H9 (cell line): ENCODE results near the gene ACADSB. TPM values are rescaled to one million over a fixed set of nuclear protein-coding genes. Genes with fewer than 3 reads are reported as not detected.

ENCODE experiments used
- DNase-seq: peaks from one replicate; pipeline ENCODE4 v3.0.0-alpha.2; 2017
- H2AFZ ChIP-seq: one replicate; pipeline ENCODE4 v1.6.1; 2013; ENCODE audit warnings: mild to moderate bottlenecking, low read length, control low read depth, moderate library complexity
- H2AK5ac ChIP-seq: 2 replicates; pipeline ENCODE4 v1.6.1; 2013; ENCODE audit warnings: low read length, control low read depth, mixed read lengths; ENCODE audit not compliant: insufficient read length
- H2BK120ac ChIP-seq: one replicate; pipeline ENCODE4 v1.6.1; 2013; ENCODE audit warnings: low read depth, mild to moderate bottlenecking, low read length, control low read depth, inconsistent platforms; ENCODE audit not compliant: poor library complexity, severe bottlenecking
- H2BK12ac ChIP-seq: 2 replicates; pipeline ENCODE4 v1.6.1; 2013; ENCODE audit warnings: low read length, control low read depth, mixed read lengths, low read depth; ENCODE audit not compliant: insufficient read length
- H2BK15ac ChIP-seq: 2 replicates; pipeline ENCODE4 v1.6.1; 2013; ENCODE audit warnings: low read depth, low read length, control low read depth
- H2BK20ac ChIP-seq: one replicate; pipeline ENCODE4 v1.6.1; 2013; ENCODE audit warnings: low read depth, mild to moderate bottlenecking, low read length, control low read depth, inconsistent platforms; ENCODE audit not compliant: poor library complexity, severe bottlenecking
- H2BK5ac ChIP-seq: 2 replicates; pipeline ENCODE4 v1.6.1; 2013; ENCODE audit warnings: low read length, control low read depth, mixed read lengths; ENCODE audit not compliant: insufficient read length
- H3K14ac ChIP-seq: 2 replicates; pipeline ENCODE4 v1.6.1; 2013; ENCODE audit warnings: low read length, control low read depth; ENCODE audit not compliant: insufficient read depth
- H3K18ac ChIP-seq: 2 replicates; pipeline ENCODE4 v1.6.1; 2013; ENCODE audit warnings: low read depth, mild to moderate bottlenecking, mixed read lengths, low read length, control low read depth; ENCODE audit not compliant: insufficient read length
- H3K23ac ChIP-seq: 2 replicates; pipeline ENCODE4 v1.6.1; 2013; ENCODE audit warnings: low read length, control low read depth, mixed read lengths, low read depth; ENCODE audit not compliant: insufficient read length
- H3K23me2 ChIP-seq: 2 replicates; pipeline ENCODE4 v1.6.1; 2013; ENCODE audit warnings: low read depth, mild to moderate bottlenecking, mixed read lengths, low read length, control low read depth; ENCODE audit not compliant: insufficient read length, poor library complexity, severe bottlenecking
- H3K27ac ChIP-seq: 2 replicates; pipeline ENCODE4 v1.5.1; 2013; ENCODE audit warnings: low read length, control low read depth, mixed read lengths, low read depth; ENCODE audit not compliant: insufficient read length
- H3K27me3 ChIP-seq: 2 replicates; pipeline ENCODE4 v1.6.1; 2013; ENCODE audit warnings: low read length, control low read depth, inconsistent platforms; ENCODE audit not compliant: insufficient read depth
- H3K4ac ChIP-seq: 2 replicates; pipeline ENCODE4 v1.6.1; 2013; ENCODE audit warnings: low read depth, mild to moderate bottlenecking, control low read depth, inconsistent platforms, low read length, moderate library complexity
- H3K4me1 ChIP-seq: 2 replicates; pipeline ENCODE4 v1.6.1; 2013; ENCODE audit warnings: low read length, control low read depth, inconsistent platforms; ENCODE audit not compliant: insufficient read depth
- H3K4me2 ChIP-seq: 2 replicates; pipeline ENCODE4 v1.6.1; 2013; ENCODE audit warnings: low read length, control low read depth, mixed read lengths; ENCODE audit not compliant: insufficient read length, insufficient read depth
- H3K56ac ChIP-seq: 2 replicates; pipeline ENCODE4 v1.6.1; 2013; ENCODE audit warnings: low read depth, mild to moderate bottlenecking, mixed read lengths, low read length, control low read depth; ENCODE audit not compliant: insufficient read length
- H3K79me1 ChIP-seq: 2 replicates; pipeline ENCODE4 v1.6.1; 2013; ENCODE audit warnings: low read depth, mild to moderate bottlenecking, moderate library complexity, low read length, control low read depth, inconsistent platforms; ENCODE audit not compliant: insufficient read depth, poor library complexity, severe bottlenecking
- H3K79me2 ChIP-seq: 2 replicates; pipeline ENCODE4 v1.6.1; 2013; ENCODE audit warnings: low read length, control low read depth, inconsistent platforms; ENCODE audit not compliant: insufficient read depth
- H3K9ac ChIP-seq: 2 replicates; pipeline ENCODE4 v1.6.1; 2013; ENCODE audit warnings: low read length, control low read depth, mixed read lengths; ENCODE audit not compliant: insufficient read length; ENCODE audit errors: extremely low read depth
- H3K9me3 ChIP-seq: one replicate; pipeline ENCODE4 v1.6.1; 2013; ENCODE audit warnings: low read depth, low read length, inconsistent platforms; ENCODE audit not compliant: control insufficient read depth
- H3T11ph ChIP-seq: one replicate; pipeline ENCODE4 v1.6.1; 2013; ENCODE audit warnings: mild to moderate bottlenecking, low read length, control low read depth, inconsistent platforms
- H4K20me1 ChIP-seq: one replicate; pipeline ENCODE4 v1.6.1; 2013; ENCODE audit not compliant: control insufficient read depth, insufficient read length, insufficient read depth
- H4K5ac ChIP-seq: 2 replicates; pipeline ENCODE4 v1.6.1; 2013; ENCODE audit warnings: low read depth, mild to moderate bottlenecking, mixed read lengths, low read length, control low read depth; ENCODE audit not compliant: insufficient read length
- H4K8ac ChIP-seq: replicated peaks from 2 replicates; pipeline ENCODE4 v1.6.1; 2013; ENCODE audit warnings: low read length, control low read depth, mixed read lengths, low read depth; ENCODE audit not compliant: insufficient read length
- H4K91ac ChIP-seq: 2 replicates; pipeline ENCODE4 v1.6.1; 2013; ENCODE audit warnings: low read depth, mild to moderate bottlenecking, moderate library complexity, mixed read lengths, low read length, control low read depth; ENCODE audit not compliant: insufficient read length
- H3K27ac Mint-ChIP-seq, 3 experiments: 2 replicates in 2 of 3; 3 replicates in 1 of 3; pipeline ENCODE4 v1.8.0; 2020 to 2021; ENCODE audit warnings: mixed read lengths in 3 of 3, mild to moderate bottlenecking in 1 of 3, moderate library complexity in 1 of 3
- H3K27me3 Mint-ChIP-seq: 2 replicates; pipeline ENCODE4 v1.8.0; 2021; ENCODE audit warnings: low read depth, mild to moderate bottlenecking, moderate library complexity, mixed read lengths
- H3K36me3 Mint-ChIP-seq, 3 experiments: 2 replicates in 2 of 3; 3 replicates in 1 of 3; pipeline ENCODE4 v1.8.0; 2020 to 2021; ENCODE audit warnings: low read depth in 3 of 3, mixed read lengths in 3 of 3; ENCODE audit not compliant: insufficient read depth in 1 of 3
- H3K4me1 Mint-ChIP-seq, 2 experiments: 2 replicates each; pipeline ENCODE4 v1.8.0; 2020; ENCODE audit warnings: mixed read lengths in 2 of 2
- H3K4me3 Mint-ChIP-seq, 2 experiments: 2 replicates in 1 of 2; 3 replicates in 1 of 2; pipeline ENCODE4 v1.8.0; 2020 to 2021; ENCODE audit warnings: mild to moderate bottlenecking in 2 of 2, mixed read lengths in 2 of 2, moderate library complexity in 1 of 2
- H3K9me3 Mint-ChIP-seq, 2 experiments: 2 replicates in 1 of 2; 3 replicates in 1 of 2; pipeline ENCODE4 v1.8.0; 2020; ENCODE audit warnings: mild to moderate bottlenecking in 2 of 2, mixed read lengths in 2 of 2, moderate library complexity in 1 of 2
- WGBS: extraction: QIAGEN DNeasy Blood & Tissue Kit; methylation state at CpG from one replicate; pipeline ENCODE4 v1.1.7; 2013; ENCODE audit warnings: missing lambda C conversion rate, low lambda C conversion rate, mixed read lengths; ENCODE audit not compliant: insufficient read length; ENCODE audit errors: extremely low coverage; 5-methylcytosine and 5-hydroxymethylcytosine counted together
- total RNA-seq: library from RNA; stranded (reverse); gene quantifications from 2 replicates; pipeline ENCODE4 v1.2.1, GENCODE V29; 2021
- TF ChIP-seq, protein P1 (sequence below): fragments of 200-600 bp; sonication (generic); conservative IDR thresholded peaks from 3 replicates; pipeline ENCODE4 v1.8.0; 2021; ENCODE audit warnings: antibody characterized with exemption, mild to moderate bottlenecking

The ACADSB gene
- total RNA-seq, 1 experiment from 2014 or later: 35.1 TPM

DNA sequence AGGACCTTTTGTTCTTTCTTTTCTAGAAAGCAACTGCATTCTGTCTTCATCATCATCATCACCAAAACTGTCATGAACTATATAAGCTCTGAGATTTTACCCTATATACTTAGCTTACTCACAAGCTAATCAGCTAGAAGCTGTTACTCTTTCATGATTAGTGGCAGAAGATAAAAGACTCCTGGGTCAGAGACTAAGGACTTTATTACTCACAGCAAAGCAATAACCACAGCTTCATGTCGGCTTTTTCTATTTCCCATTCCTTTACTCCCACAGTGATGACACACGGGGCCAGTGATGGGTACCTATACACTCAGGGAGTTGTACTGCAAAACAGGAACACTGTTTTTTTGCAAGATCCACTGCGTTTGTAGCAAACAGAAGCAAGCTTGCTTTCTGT is 46.4 kb upstream of the ACADSB start:
- Histone ChIP-seq H3K4me2 (no peak overlapping the region), H3K79me1 (no peaks in the 10 kb centered on the region), H3K9me3 (peaks cover 5% of the 10 kb centered on the region), H2AK5ac (no peak overlapping the region), H4K5ac (no peak overlapping the region), H3K56ac (no peak overlapping the region), H3K4ac (no peak overlapping the region), H2AFZ (no peak overlapping the region), H3K14ac (no peak overlapping the region), H2BK12ac (no peak overlapping the region), H3K27ac (no peak overlapping the region), H4K91ac (no peak overlapping the region), H2BK120ac (no peak overlapping the region), H3K18ac (no peak overlapping the region), H3K4me1 (no peaks in the 10 kb centered on the region), H2BK5ac (no peak overlapping the region), H3T11ph (no peak overlapping the region), H3K27me3 (no peaks in the 10 kb centered on the region), H4K8ac (no peak overlapping the region), H3K9ac (no peak overlapping the region), H3K23ac (no peak overlapping the region), H3K23me2 (no peaks in the 10 kb centered on the region), H2BK15ac (no peak overlapping the region), H2BK20ac (no peak overlapping the region), H3K79me2 (no peaks in the 10 kb centered on the region), H4K20me1 (no peaks in the 10 kb centered on the region)
- Mint-ChIP-seq H3K4me1 (no peaks in the 10 kb centered on the region), H3K27ac (no peak overlapping the region), H3K9me3 (peaks cover 27 to 37% of the 10 kb centered on the region in 2 experiments), H3K27me3 (peaks cover 29% of the 10 kb centered on the region), H3K36me3 (peaks cover 10 to 35% (median 15%) of the 10 kb centered on the region in 3 experiments), H3K4me3 (no peak overlapping the region)
- WGBS: no CpG with 5 or more reads among the region's 3 CpGs
- TF ChIP-seq, protein P1, sequence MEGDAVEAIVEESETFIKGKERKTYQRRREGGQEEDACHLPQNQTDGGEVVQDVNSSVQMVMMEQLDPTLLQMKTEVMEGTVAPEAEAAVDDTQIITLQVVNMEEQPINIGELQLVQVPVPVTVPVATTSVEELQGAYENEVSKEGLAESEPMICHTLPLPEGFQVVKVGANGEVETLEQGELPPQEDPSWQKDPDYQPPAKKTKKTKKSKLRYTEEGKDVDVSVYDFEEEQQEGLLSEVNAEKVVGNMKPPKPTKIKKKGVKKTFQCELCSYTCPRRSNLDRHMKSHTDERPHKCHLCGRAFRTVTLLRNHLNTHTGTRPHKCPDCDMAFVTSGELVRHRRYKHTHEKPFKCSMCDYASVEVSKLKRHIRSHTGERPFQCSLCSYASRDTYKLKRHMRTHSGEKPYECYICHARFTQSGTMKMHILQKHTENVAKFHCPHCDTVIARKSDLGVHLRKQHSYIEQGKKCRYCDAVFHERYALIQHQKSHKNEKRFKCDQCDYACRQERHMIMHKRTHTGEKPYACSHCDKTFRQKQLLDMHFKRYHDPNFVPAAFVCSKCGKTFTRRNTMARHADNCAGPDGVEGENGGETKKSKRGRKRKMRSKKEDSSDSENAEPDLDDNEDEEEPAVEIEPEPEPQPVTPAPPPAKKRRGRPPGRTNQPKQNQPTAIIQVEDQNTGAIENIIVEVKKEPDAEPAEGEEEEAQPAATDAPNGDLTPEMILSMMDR: no peak
- DNase-seq: no peak
